GM18907 (cell line): ENCODE data around the gene CDK5.
"Not testable (repeated sequence)": the region's sequence is repeated elsewhere in the genome, so short reads cannot be mapped to it uniquely, and the experiment has no call there.

Source experiments
- ATAC-seq: cut with Tn5 transposase; IDR thresholded peaks from one replicate; pipeline ENCODE4 v1.9.1; 2021; ENCODE audit warnings: mild to moderate bottlenecking, moderate library complexity; ENCODE audit not compliant: unreplicated experiment

The CDK5 gene

GRCh38 chr7:151017370-151017952, 40.2 kb downstream of the CDK5 start:
- no peak for ATAC-seq

- no peak for ATAC-seq
These were observed 40.8 kb downstream of the CDK5 start for GRCh38 chr7:151016942-151017341.

DNA sequence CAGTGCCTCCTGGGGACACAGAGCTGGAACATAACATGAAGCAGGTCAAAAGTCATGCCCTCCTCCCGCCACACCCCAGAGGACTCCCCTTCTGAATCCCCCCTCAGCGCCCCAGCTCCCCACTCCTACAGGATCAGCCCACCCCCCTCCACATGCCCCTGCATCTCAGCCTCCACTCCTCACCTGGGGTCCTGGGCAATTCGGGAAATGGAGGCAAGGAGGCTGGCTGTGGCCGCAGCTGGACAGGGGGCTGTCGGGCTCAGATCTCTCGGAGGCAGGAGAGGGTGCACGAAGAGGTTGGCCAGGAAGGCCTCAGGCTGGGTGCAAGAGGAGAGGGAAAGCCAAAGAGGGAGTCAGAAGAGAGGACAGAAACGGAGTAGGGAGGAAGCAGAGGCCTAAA, 41.2 kb downstream of the CDK5 start:
- ATAC-seq: no peak

DNA sequence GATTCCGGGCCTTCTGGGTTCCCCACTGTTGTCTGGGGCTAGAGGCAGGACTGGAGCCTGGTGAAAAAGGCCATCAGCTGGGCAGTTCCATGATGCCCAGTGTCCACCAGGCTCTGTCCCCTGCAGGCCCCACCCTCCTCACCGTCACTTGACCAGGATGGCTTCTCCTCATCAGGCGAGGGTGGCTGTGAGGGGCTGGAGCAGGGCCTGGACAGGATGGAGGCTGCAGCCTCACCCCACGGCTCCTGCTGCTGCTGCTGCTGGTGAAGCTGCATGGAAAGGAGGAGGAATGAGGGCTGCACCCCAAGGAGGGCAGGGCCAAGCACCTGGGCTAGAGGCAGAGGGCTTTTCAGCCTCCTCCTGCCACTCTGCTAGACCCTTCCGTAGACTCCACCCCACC, 41.7 kb downstream of the CDK5 start:
- no peak for ATAC-seq

GRCh38 chr7:151014950-151015349, 42.7 kb downstream of the CDK5 start:
- no peak for ATAC-seq

- ATAC-seq: peak; percentile 52
These were observed 43.8 kb downstream of the CDK5 start for GRCh38 chr7:151013733-151014497.

GRCh38 chr7:151013356-151013732, 44.4 kb downstream of the CDK5 start:
- no peak for ATAC-seq

DNA sequence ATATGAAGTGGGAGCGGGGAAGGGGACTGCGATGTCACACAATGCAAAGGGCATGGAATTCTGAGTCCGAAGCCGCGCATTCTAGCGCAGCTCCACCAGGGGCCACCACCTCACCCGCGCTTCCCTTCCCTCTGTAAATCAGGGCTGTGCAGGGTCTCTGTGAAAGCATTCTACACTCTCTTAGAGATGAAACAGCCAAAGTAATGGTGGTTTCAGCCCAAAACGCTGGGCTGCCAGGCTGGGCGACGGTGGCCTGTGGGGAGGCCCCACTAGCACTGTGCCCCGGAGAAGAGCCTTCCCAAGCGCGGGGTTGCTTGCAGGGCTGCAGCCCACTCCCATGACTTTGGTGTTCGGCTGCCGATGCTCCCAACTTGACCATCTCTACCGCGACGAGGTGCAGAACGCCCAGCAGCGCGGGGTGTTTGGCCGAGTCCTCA, 44.8 kb downstream of the CDK5 start:
- ATAC-seq: no peak

GRCh38 chr7:151012031-151012692, 45.5 kb downstream of the CDK5 start:
- ATAC-seq: no peak

- not testable (repeated sequence) for ATAC-seq
These were observed 46.1 kb downstream of the CDK5 start for GRCh38 chr7:151011616-151012015.

GRCh38 chr7:151011097-151011409, 46.6 kb downstream of the CDK5 start:
- no peak for ATAC-seq

DNA sequence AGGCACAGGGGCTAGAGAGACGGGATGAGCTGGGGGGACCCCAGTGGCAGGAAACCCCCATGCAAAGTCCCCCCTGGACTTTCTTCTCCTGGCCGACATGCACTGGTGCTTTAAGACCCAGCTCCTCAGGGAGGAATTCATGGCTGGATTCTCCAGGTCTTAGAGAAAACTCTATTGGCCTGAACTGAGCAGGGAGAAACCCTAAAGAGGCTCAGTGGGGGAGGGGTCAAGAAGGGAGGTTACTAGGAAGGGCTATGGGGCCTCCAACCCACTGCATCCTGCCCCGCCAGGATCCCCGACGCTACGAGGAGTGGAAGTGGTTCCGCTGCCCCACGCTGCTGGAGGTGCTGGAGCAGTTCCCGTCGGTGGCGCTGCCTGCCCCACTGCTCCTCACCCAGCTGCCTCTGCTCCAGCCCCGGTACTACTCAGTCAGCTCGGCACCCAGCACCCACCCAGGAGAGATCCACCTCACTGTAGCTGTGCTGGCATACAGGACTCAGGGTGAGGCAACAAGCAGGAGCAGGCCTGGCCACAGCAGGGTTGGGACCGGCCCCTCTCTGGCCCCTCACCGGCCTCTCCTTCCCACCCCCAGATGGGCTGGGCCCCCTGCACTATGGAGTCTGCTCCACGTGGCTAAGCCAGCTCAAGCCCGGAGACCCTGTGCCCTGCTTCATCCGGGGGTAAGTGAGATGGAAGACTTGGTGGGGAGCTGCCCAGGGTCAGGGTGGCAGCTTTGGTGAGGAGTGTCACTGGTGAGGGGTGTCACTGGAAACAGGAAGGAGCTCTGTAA, 47.2 kb downstream of the CDK5 start:
- no peak for ATAC-seq

DNA sequence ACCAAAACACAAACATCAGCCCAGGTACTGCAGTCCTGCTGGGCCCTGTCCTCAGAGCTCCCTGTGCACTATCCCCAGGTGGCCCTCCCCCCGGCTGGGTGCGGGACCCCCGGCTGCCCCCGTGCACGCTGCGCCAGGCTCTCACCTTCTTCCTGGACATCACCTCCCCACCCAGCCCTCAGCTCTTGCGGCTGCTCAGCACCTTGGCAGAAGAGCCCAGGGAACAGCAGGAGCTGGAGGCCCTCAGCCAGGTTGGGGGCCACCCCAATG, 47.7 kb downstream of the CDK5 start:
- ATAC-seq: no peak

DNA sequence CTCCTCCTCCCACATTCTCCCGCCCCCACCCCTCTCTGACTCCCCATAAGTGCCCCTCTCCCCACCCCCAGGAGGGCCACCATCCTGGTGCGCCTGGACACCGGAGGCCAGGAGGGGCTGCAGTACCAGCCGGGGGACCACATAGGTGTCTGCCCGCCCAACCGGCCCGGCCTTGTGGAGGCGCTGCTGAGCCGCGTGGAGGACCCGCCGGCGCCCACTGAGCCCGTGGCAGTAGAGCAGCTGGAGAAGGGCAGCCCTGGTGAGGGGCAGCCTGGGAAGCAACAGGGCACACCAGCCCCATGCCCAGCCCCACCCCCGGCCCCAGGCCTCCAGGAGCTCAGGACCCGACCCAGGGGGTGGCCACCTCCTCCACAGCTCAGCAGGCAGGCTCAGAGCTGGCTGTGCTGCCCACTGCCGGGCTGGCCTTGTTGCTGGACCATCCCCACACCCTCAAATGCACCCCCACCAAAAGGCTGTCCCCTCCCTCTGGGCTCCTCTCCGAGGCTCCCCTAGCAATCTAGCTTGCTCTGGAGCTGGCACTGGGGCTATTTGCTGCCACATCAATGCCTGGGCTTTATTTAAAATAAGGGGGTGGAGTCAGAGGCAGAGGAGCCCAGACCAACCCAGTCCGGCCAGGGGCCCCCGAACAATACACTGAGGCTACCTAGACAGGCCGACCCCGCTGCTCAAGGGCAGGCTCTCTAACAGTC, 48.2 kb downstream of the CDK5 start:
- no peak for ATAC-seq

- peak; percentile 84 for ATAC-seq
These were observed 49.0 kb downstream of the CDK5 start for GRCh38 chr7:151008511-151009323.

- ATAC-seq: no peak
These were observed 49.6 kb downstream of the CDK5 start for GRCh38 chr7:151008143-151008510.

DNA sequence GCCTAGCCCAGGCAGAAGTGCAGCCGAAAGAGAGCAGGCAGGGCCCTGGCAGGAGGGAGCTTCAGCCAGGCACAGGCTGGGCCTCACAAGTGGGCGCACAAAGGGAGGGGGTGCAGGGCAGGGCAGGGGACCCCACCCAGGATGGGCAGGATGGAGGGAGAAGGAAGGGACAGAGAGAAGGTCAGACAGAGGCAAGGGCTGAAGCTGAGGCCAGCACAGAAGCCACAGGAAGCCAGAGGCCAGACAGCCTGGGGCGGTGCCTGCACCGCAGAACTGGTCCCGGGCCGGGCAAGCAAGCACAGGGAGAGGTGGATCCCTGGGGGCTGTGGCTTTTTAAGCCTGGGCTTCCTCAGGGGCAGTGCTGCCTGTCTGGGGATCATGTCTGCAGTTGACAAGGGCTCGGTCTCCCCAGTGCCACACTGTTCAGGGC, 50.2 kb downstream of the CDK5 start:
- ATAC-seq: no peak

DNA sequence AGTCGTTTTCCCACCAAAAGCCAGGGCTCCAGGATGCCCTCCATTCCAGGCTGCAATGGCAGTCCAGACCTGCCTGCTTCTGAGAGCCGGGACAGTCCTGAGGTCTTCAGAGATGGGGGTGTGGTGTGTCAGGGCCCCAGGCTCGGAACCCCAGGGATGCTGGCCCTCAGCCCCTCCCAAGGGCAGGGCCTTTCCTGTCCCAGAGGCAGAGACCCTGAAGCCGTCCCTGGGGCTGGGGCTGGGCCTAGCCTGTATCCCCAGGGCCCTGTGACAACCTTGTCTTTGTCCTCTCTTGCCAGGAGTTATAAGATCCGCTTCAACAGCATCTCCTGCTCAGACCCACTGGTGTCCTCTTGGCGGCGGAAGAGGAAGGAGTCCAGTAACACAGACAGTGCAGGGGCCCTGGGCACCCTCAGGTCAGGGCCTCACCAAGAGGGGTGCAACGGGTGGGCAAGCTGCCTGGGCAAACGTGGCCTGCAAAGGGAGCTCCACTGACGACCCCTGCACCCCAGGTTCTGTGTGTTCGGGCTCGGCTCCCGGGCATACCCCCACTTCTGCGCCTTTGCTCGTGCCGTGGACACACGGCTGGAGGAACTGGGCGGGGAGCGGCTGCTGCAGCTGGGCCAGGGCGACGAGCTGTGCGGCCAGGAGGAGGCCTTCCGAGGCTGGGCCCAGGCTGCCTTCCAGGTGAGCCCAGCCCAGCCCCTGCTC, 51.0 kb downstream of the CDK5 start:
- no peak for ATAC-seq

- no peak for ATAC-seq
These were observed 52.1 kb downstream of the CDK5 start for GRCh38 chr7:151005566-151005965.
